ENCODE data around the gene GJA5. TPM values are rescaled to one million over a fixed set of nuclear protein-coding genes. Genes with fewer than 3 reads are reported as not detected.
"Not testable (repeated sequence)": the region's sequence is repeated elsewhere in the genome, so short reads cannot be mapped to it uniquely, and the experiment has no call there.

Gene GJA5
- total RNA-seq, 1 experiment from 2014 or later = 0.86 TPM

GRCh38 chr1:147762233-147763024 lies 2.0 kb upstream of the GJA5 start:
- peak; percentile 70 for DNase-seq (ENCODE audit: low spot score)

- DNase-seq (ENCODE audit: low spot score) = no peak
Observed at GRCh38 chr1:147758379-147759100, 1.9 kb downstream of the GJA5 start.

- peak; percentile 67 for DNase-seq (ENCODE audit: low spot score)
Observed at GRCh38 chr1:147757015-147757990, 3.1 kb downstream of the GJA5 start.

GRCh38 chr1:147756341-147756740 lies 4.1 kb downstream of the GJA5 start:
- DNase-seq (ENCODE audit: low spot score) = no peak

GRCh38 chr1:147754661-147755060 lies 5.7 kb downstream of the GJA5 start:
- DNase-seq (ENCODE audit: low spot score) = no peak

- no peak for DNase-seq (ENCODE audit: low spot score)
Observed at GRCh38 chr1:147753081-147753480, 7.3 kb downstream of the GJA5 start.

GRCh38 chr1:147752511-147752910 lies 7.9 kb downstream of the GJA5 start:
- no peak for DNase-seq (ENCODE audit: low spot score)

- DNase-seq (ENCODE audit: low spot score) = no peak
Observed at GRCh38 chr1:147751346-147751745, 9.1 kb downstream of the GJA5 start.

- DNase-seq (ENCODE audit: low spot score) = no peak
Observed at GRCh38 chr1:147750618-147751217, 9.7 kb downstream of the GJA5 start.

GRCh38 chr1:147749792-147750191 lies 10.6 kb downstream of the GJA5 start:
- DNase-seq (ENCODE audit: low spot score) = no peak

- no peak for DNase-seq (ENCODE audit: low spot score)
Observed at GRCh38 chr1:147748676-147749350, 11.6 kb downstream of the GJA5 start.

- no peak for DNase-seq (ENCODE audit: low spot score)
Observed at GRCh38 chr1:147747966-147748365, 12.4 kb downstream of the GJA5 start.

- DNase-seq (ENCODE audit: low spot score) = no peak
Observed at GRCh38 chr1:147745271-147745670, 15.1 kb downstream of the GJA5 start.

GRCh38 chr1:147741065-147741464 lies 19.3 kb downstream of the GJA5 start:
- DNase-seq (ENCODE audit: low spot score) = no peak

GRCh38 chr1:147740391-147740790 lies 20.0 kb downstream of the GJA5 start:
- DNase-seq (ENCODE audit: low spot score) = no peak

GRCh38 chr1:147738739-147739476 lies 21.5 kb downstream of the GJA5 start:
- DNase-seq (ENCODE audit: low spot score) = no peak

GRCh38 chr1:147738129-147738528 lies 22.3 kb downstream of the GJA5 start:
- DNase-seq (ENCODE audit: low spot score) = no peak

- DNase-seq (ENCODE audit: low spot score) = no peak
Observed at GRCh38 chr1:147736883-147737282, 23.5 kb downstream of the GJA5 start.

GRCh38 chr1:147735423-147735822 lies 25.0 kb downstream of the GJA5 start:
- DNase-seq (ENCODE audit: low spot score) = no peak

GRCh38 chr1:147734291-147734841 lies 26.0 kb downstream of the GJA5 start:
- DNase-seq (ENCODE audit: low spot score) = not testable (repeated sequence)

Data from HT-29 (cell line).